Lower leg skin (tissue), 3 donors: ENCODE measurements around the gene SLC6A13.

Experiments used
- POLR2A ChIP-seq, 2 donors: fragments of 450-650 bp; IDR thresholded peaks; one replicate each; pipeline ENCODE4 v1.6.1; 2016 to 2017; ENCODE audit warnings: antibody characterized with exemption in 2 of 2, mild to moderate bottlenecking in 1 of 2, moderate library complexity in 1 of 2
- TF ChIP-seq, protein P1 (sequence below), 3 donors: fragments of 450-650 bp; IDR thresholded peaks; one replicate each; pipeline ENCODE4 v1.5.1; 2016; ENCODE audit warnings: antibody characterized with exemption in 3 of 3, mild to moderate bottlenecking in 3 of 3, moderate library complexity in 2 of 3

DNA sequence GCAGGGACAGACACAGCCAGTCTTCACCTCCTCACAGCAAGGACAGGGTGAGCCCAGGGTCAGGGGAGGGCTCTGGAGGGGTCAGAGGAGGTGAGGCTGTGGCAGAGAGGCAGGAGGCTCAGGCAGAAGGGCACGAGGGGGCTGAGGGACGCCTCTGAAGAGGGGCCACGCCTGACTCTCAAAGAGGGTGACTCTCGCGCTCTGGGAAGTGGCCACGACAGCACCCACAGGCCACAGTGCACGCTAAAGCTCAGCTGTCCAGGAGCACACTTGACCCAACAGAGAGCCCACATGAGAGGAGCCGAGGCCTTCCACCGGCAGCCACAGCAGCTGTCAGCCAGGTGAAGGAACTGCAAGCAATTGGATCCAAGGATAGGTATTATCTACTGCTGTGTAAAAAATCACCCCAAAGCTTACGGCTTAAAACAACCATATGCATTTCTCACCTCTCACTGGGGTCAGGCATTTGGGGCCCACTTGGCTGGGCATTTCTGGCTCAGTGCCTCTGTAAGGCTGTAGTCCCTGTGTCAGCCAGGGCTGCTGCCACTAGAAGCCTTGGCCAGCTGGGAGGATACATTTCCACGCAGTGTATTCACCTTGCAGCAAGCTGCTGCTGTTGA is 76.5 kb downstream of the SLC6A13 start:
- TF ChIP-seq, protein P1, sequence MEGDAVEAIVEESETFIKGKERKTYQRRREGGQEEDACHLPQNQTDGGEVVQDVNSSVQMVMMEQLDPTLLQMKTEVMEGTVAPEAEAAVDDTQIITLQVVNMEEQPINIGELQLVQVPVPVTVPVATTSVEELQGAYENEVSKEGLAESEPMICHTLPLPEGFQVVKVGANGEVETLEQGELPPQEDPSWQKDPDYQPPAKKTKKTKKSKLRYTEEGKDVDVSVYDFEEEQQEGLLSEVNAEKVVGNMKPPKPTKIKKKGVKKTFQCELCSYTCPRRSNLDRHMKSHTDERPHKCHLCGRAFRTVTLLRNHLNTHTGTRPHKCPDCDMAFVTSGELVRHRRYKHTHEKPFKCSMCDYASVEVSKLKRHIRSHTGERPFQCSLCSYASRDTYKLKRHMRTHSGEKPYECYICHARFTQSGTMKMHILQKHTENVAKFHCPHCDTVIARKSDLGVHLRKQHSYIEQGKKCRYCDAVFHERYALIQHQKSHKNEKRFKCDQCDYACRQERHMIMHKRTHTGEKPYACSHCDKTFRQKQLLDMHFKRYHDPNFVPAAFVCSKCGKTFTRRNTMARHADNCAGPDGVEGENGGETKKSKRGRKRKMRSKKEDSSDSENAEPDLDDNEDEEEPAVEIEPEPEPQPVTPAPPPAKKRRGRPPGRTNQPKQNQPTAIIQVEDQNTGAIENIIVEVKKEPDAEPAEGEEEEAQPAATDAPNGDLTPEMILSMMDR (IDR thresholded peaks at IDR 0.05) = no peak
- TF ChIP-seq POLR2A (IDR thresholded peaks at IDR 0.05) = no peak
